HG03095 (cell line): Measurements from ENCODE around the gene LRSAM1.

Source experiments
- ATAC-seq: cut with Tn5 transposase; IDR thresholded peaks from one replicate; pipeline ENCODE4 v1.9.1; 2021; ENCODE audit warnings: moderate library complexity; ENCODE audit not compliant: unreplicated experiment

Gene LRSAM1

DNA sequence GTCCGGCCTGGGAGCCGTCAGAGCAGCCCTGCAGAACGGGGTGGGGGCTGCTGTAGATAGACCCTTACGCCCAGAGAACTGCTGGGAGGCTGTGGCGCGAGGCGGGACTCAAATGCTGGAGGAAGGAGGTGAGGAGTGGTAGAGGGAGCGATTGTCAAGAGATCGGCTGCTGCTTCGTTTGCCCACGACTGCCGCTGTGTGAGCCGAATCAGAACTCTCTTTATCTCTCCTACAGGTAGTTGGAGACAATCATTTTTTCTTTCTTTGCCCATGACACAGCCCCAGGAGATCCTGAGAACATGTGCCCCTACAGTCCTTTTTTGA, 26.7 kb upstream of the LRSAM1 start:
- peak; percentile 12 for ATAC-seq

DNA sequence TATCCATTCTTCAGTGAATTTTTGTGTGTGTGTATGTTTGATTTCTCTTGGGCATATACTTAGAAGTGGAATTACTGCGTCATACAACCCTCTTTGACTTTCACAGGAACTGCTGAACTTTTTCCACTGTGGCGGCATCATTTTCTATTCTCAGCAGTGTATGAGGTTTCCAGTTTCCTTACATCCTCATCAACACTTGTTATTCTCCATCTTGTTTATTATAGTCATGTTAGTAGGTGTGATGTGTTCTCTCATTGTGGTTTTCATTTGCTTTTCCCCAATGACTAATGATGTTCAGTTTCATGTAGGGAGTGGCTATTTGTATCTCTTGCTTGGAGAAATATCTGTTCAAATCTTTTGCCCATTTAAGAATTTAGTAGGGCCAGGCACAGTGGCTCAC, 24.6 kb upstream of the LRSAM1 start:
- ATAC-seq: no peak

- ATAC-seq: no peak
Observed at GRCh38 chr9:127428348-127428747, 23.0 kb upstream of the LRSAM1 start.

DNA sequence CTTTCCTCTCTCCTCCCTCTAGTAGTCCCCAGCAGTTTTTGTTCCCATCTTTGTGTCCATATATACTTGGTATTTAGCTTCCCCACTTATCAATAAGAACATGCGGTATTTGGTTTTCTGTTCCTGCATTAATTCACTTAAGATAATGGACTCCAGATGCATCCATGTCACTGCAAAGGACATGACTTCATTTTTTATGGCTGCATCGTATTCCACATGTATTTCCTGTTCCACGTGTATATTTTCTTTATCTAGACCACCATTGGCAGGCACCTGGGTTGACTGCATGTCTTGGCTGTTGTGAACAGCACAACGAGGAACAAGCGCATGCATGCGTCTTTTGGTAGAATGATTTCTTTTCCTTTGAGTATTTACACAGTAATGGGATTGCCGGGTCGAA, 20.9 kb upstream of the LRSAM1 start:
- ATAC-seq: no peak

DNA sequence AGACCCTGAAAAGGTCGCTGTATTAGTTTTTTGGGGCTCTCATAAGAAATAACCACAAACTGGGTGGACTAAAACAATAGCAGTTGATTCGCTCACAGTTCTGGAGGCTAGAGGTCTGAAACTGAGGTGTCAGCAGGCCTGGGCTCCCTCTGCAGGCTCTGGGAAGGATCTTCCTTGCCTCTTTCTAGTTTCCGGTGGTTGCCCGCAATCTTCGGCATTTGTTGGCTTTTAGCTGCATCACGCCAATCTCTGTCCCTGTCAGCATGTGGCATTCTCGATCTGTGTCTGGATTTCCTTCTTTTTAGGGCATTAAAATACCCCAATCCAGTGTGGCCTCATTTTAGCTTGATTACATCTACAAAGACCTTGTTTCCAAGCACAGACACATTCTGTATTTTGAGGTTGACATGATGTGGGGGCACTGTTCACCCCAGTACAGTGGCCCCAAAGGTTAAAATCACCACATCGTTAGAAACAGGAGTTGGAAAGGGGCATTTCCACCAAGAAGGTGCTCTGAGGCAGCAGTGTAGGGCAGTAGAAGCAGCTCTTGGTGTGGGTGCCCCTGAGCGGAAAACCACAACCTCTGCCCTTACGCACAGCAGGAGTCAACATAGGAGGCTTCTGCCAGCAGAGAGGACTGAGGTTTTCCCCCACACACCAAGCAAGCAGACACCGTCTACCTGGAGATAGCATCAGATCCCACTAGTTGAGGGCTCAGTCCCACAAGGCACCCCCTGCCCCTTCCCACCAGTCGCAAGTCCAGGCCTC, 13.6 kb upstream of the LRSAM1 start:
- no peak for ATAC-seq

DNA sequence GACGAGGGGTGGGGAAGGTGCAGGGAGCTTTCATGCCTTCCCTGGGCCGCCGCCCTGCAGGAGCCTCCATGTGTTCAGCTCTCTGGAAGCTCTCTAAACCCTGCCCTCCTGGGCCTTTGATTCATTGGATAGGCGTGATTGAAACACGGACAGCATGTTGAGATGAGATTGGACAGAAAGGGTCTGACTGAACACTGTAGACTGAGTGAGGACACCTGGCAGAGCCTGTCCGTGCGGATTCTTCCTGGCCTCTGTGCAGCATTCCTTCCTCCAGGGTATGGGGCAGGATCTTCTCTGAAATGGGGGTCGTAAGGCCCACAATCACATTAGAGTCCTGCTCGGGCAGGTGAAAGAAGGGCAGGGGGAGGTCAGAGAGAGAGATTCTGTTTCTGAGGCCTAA, 12.9 kb upstream of the LRSAM1 start:
- ATAC-seq: no peak

DNA sequence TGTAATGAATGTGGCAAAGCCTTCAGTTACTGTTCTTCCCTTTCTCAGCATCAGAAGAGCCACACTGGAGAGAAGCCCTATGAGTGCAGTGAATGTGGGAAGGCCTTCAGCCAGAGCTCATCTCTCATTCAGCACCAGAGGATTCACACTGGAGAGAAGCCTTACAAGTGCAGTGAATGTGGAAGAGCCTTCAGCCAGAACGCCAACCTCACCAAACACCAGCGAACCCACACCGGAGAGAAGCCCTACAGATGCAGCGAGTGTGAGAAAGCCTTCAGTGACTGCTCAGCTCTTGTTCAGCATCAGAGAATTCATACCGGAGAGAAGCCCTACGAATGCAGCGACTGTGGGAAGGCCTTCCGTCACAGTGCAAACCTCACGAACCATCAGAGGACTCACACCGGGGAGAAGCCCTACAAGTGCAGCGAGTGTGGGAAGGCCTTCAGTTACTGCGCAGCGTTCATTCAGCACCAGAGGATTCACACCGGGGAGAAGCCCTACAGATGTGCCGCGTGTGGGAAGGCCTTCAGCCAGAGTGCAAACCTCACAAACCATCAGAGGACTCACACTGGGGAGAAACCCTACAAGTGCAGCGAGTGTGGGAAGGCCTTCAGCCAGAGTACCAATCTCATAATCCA, 6.9 kb upstream of the LRSAM1 start:
- no peak for ATAC-seq

GRCh38 chr9:127444921-127445850, 6.1 kb upstream of the LRSAM1 start:
- ATAC-seq: no peak

- ATAC-seq: no peak
Observed at GRCh38 chr9:127445851-127446712, 5.2 kb upstream of the LRSAM1 start.

- no peak for ATAC-seq
Observed at GRCh38 chr9:127446713-127447415, 4.4 kb upstream of the LRSAM1 start.

- ATAC-seq: no peak
Observed at GRCh38 chr9:127447416-127448111, 3.7 kb upstream of the LRSAM1 start.

DNA sequence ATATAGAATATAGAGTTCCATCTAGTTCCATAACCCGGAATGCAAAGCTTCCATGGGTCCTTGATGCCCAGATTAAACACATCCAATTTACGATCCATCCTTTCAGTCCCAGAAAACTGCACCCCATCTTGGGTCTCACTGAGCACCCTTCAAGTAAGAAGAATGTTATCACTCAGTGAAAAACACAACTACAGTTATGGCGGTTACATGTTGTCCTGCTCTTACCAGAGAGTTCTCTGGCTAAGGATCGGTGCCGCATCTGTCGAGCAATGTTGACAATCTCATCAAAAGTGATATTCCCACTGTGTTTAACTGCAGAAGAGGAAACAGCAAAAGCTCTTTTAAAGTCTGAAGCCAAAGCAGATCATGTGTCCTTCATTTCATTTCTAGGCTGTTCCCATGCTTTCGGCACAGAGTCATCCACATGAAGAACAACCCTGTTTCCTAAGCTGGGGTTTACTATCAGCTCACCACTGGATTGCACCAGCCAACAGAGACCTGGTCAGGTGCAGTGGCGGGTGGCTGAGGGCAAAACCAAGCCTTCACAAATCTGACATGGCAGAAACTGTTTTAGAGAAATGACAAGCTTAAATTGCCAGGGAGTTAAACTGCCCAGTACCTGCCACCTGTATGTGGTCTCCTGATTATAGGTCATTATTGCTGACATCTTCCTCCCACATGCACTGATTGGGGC, 3.1 kb upstream of the LRSAM1 start:
- no peak for ATAC-seq

DNA sequence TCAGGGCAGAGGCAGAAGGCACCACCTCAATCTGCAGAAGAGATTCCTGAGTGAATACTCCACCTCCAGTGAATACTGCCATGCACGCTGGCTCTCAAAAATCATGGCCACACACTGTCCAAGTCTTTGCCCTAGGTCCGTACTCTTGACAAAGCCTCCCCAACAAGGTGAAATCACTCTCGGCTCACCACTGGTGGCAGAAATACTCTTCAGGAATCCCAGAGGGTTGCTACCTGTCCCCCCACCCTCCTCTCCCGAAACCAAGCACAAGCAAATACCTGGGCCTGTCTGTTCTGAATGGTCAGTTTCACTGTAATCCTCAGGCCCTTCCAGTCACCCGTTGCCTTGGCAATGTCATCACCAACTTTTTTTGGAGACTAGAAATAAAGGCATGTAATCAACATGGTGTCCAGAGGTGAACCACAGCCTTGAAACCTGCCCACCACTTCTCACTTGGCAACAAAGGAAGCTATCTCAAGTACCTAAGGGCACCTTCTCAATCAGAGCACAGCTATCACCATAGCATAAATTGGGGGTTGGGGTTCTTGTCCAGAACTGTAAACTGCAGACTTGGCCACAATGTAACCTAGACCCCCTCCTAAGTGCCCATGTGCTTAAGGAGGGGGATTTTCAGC, 1.9 kb upstream of the LRSAM1 start:
- ATAC-seq: no peak

DNA sequence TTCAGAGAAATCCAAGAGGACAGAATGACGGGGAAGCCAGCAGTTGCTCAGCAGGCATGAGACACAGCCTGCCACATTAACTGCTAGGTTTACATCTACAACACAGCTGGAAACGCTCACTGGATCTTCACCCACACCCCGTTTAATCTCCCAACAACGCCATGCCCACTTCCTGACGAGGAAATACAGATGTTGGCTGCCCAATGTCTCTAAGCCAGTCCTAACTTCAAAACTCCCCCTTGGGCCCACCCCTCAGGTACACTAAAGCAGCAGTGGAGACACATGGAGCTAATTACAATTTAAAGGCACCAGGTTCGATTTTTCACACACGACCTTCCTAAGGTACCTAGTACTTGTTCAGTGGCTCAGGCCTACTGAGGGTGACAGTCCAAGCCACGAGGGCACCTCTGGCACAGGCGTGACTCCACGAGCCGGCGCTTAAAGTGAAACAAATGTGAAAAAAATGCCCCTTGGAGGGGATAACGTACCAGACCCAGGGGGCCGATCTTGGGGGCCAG, 1.0 kb upstream of the LRSAM1 start:
- no peak for ATAC-seq

GRCh38 chr9:127451608-127451857, 223 bp downstream of the LRSAM1 start:
- peak; percentile 10 for ATAC-seq

DNA sequence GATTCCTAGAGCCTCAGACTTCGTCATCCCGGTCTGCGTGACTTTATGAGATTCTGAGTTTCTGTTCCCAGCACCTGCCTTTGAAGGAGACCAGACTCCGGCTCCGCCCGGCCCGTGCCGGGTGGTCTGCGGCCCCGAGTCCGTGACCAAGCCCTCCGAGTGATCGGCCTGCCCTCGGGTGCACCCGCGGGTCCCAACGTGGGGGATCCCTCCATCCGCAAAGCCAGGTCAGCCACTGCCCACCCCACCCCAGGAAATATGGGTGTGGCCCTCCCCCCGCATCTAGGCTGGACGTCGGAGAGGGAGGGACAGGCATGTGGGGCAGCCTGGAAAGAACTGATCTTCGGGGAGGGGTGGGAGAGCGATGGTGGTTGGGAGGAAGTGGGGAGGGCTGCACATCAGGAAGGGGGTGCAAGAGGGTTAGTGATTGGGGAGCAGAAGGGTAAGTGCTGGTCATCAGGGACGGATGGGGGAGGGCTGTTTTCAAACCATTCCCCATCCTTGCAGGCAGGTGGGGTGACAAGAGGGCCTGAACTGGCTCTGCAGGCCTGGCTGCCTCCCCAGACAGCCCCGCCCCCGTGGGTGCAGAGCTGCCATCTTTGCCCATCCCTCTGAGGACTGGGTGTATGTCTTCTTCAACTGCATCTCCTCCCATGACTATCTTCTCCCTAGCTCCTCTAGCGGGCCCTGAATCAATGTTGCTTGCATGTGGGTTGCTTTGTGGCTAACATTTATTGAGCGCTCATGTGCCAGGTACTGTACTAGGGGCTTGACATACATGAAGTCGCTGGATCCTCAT, 747 bp downstream of the LRSAM1 start:
- peak; percentile 5 for ATAC-seq

DNA sequence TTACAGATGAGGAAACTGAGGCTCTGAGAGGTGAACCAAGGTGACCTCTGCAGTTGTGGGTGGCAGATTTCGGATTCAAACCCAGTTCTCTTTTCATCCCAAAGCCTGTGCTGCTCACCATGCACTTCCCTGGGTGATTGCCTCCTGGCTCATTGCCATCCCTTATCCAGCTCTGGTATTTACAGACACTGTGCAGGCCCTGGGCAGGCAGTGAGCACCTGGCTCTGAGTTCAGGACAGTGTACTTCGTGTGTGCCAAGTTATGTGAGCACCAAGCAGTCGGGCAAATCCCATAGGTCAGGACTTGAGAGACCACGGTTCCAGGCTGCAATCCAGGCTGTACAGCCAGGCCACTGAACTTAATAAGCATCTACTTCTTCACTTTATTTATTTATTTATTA, 1.4 kb downstream of the LRSAM1 start:
- no peak for ATAC-seq
